Testis (tissue), 2 donors: Measurements from ENCODE around the gene AGK.

Source experiments
- CTCF ChIP-seq, 3 experiments: fragments of 450-650 bp in 2 of 3; fragments of 200-600 bp in 1 of 3; sonication (generic) in 1 of 3; IDR thresholded peaks; one replicate each; pipeline ENCODE4 v1.5.1; 2016 to 2019; ENCODE audit warnings: antibody characterized with exemption in 3 of 3, mild to moderate bottlenecking in 2 of 3, moderate library complexity in 1 of 3
- POLR2A ChIP-seq: fragments of 450-650 bp; IDR thresholded peaks from one replicate; pipeline ENCODE4 v1.6.1; 2017; ENCODE audit warnings: antibody characterized with exemption, mild to moderate bottlenecking, moderate library complexity

GRCh38 chr7:141587304-141587703 lies 36.1 kb downstream of the AGK start:
- TF ChIP-seq CTCF (IDR thresholded peaks at IDR 0.05) (no peak), POLR2A (no peak)
